ENCODE results near the gene POLR3B. TPM values are rescaled to one million over a fixed set of nuclear protein-coding genes. Genes with fewer than 3 reads are reported as not detected.

Gene POLR3B
- total RNA-seq, 4 donors from 2014 or later: 4.7 to 13.0 (median 5.6) TPM

- TF ChIP-seq, protein P1, sequence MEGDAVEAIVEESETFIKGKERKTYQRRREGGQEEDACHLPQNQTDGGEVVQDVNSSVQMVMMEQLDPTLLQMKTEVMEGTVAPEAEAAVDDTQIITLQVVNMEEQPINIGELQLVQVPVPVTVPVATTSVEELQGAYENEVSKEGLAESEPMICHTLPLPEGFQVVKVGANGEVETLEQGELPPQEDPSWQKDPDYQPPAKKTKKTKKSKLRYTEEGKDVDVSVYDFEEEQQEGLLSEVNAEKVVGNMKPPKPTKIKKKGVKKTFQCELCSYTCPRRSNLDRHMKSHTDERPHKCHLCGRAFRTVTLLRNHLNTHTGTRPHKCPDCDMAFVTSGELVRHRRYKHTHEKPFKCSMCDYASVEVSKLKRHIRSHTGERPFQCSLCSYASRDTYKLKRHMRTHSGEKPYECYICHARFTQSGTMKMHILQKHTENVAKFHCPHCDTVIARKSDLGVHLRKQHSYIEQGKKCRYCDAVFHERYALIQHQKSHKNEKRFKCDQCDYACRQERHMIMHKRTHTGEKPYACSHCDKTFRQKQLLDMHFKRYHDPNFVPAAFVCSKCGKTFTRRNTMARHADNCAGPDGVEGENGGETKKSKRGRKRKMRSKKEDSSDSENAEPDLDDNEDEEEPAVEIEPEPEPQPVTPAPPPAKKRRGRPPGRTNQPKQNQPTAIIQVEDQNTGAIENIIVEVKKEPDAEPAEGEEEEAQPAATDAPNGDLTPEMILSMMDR (IDR thresholded peaks at IDR 0.05; ENCODE audit: low read depth): no peak
Observed at GRCh38 chr12:106487664-106488063, 130.1 kb downstream of the POLR3B start.

- TF ChIP-seq, protein P1 (IDR thresholded peaks at IDR 0.05; ENCODE audit: low read depth): no peak
Observed at GRCh38 chr12:106488884-106489283, 131.3 kb downstream of the POLR3B start.

GRCh38 chr12:106490264-106490663 is 132.7 kb downstream of the POLR3B start:
- TF ChIP-seq, protein P1 (IDR thresholded peaks at IDR 0.05; ENCODE audit: low read depth): no peak

GRCh38 chr12:106492857-106493256 is 135.3 kb downstream of the POLR3B start:
- TF ChIP-seq, protein P1 (IDR thresholded peaks at IDR 0.05; ENCODE audit: low read depth): no peak

DNA sequence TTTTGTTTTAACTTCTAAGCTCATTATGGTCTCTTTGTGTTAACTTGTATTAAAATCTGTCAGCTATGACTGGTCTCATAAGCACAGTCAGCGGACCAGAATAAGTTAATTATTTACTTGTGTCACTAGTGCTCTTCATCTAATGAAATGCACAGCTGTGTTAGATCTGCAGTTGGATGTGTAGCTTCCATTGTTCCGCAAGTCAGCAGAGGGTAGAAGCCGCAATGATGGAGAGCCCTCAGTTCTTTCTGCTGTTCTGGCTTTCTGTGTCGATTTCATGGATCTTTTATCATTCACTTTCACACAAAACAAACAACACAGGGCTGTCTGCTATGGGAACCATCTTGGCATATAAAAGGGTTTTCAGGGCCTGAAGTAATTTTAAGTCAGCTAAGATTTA is 136.0 kb downstream of the POLR3B start:
- TF ChIP-seq, protein P1 (IDR thresholded peaks at IDR 0.05; ENCODE audit: low read depth): no peak

DNA sequence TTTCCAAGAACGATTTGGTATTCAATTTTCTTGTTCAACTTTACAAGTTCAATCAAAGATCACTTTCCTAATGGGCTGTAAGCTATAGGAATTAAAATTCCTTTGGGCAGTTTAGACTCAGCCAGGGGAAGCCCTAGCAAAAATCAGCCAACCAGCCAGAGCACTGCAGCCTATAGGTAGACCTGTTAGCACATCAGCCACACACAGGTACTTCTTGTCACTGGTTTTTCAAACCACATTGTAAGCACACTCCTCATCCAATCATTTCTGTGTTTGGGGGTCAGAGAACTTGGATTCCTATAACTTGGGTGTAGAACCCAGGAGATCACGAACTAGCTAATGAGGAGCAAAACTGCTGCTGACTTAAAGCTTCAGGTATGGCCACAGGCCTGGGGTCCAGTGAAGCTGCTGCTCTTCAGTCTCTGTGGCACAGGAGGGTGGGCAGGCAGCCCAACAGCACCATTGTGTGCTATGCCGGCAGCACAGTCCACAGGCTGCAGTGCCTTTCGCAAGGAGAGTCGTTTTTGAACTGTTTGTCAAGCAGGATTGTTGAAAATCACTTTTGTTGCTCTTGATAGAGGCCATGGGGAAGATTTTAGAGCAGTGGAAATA is 137.9 kb downstream of the POLR3B start:
- TF ChIP-seq, protein P1 (IDR thresholded peaks at IDR 0.05; ENCODE audit: low read depth): no peak

DNA sequence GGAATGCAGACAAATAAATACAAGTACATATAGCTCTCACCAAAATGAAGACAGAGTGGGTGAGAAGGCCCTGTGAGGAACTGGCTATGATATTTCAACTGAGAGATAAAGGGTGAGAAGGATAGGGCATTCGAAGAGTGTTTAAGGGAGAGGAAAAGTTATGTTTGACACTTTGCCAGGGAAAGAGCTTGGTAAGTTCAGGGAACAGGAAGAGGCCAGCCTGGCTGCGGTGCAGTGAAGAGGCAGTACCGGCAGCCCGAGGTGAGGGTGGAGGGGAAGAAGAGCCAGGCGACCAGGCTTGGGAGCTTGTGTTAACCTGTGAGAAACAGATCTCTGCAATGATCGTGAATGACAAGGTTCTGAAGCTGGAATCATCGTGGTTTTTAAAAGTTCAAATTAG is 140.5 kb downstream of the POLR3B start:
- TF ChIP-seq, protein P1 (IDR thresholded peaks at IDR 0.05; ENCODE audit: low read depth): no peak

Data from subcutaneous adipose tissue (tissue), 4 donors.